ENCODE measurements around the gene CYGB. TPM values are rescaled to one million over a fixed set of nuclear protein-coding genes. Genes with fewer than 3 reads are reported as not detected.

CYGB gene
- total and polyA plus RNA-seq, 2 of the 13 experiments (the other 11 are each of a cell fraction or from before 2014, with no cell fraction given), result 18.9 to 27.1 TPM

DNA sequence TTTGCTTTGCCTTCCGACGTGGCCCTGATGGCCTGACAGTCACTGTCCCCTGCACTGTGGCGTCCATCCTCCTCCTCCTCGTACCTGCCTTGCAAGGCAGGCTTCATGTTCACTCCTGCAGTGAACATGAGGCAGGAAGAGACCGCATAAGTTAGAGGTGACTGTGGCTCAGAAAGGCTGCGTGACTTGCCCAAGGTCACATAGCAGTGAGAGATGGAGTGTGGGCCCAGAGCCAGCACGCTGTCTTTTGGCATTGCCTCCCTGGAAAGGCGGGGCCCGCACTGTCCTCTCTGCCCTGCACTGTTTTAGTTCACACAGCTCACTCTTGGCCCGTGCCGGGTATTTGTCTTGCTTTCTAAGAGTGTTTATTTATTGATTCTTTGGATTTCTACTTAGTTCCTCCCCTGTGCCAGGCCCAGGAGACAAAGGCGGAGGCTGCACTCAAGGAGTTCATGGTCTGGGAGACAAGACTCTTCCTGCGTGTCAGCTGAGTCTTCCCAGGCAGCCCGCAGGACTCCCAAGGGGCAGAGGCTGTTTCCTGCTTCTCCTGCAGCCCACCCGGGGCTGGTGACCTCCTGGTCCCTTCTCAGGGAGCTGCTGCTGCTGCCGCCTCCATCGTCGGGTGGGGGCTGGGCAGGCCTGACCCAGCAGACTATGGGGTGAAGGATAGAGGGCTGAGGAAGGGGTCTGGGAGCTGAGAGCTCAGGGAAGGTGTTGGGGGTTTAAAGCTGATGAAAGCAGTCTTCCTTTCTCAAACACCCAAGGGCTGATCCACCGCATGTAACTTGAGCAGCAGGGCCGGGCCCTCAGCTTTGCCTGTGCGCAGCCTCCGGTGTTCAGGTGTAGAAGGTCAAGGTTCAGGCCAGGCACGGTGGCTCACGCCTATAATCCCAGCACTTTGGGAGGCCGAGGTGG is 12.7 kb downstream of the CYGB start (continued):
- TF ChIP-seq RFX3 (CRISPR knock-in tag; IDR thresholded peaks at IDR 0.05) (no peak), MIXL1 (CRISPR knock-in tag; IDR thresholded peaks at IDR 0.05) (no peak; the same call in none of the 2 replicates), ZNF546 (CRISPR knock-in tag; conservative IDR thresholded peaks at IDR 0.05) (no peak), ZNF260 (CRISPR knock-in tag; IDR thresholded peaks at IDR 0.05; ENCODE audit: borderline replicate concordance, low read depth) (no peak; the same call in 1 of the 2 replicates), MEIS1 (CRISPR knock-in tag; IDR thresholded peaks at IDR 0.05; ENCODE audit: borderline replicate concordance) (no peak), ZNF629 (CRISPR knock-in tag; conservative IDR thresholded peaks at IDR 0.05) (peak; percentile 44; the same call in 1 of the 2 replicates), ZNF737 (CRISPR knock-in tag; IDR thresholded peaks at IDR 0.05; ENCODE audit: borderline replicate concordance) (0 out of 2 replicates have a peak, but pooled peaks have one; percentile 55), ZNF382 (CRISPR knock-in tag; IDR thresholded peaks at IDR 0.05; ENCODE audit: borderline replicate concordance) (no peak), ZNF331 (CRISPR knock-in tag; IDR thresholded peaks at IDR 0.05) (peak; percentile 60; the same call in 1 of the 2 replicates), ZBTB20 (CRISPR knock-in tag; IDR thresholded peaks at IDR 0.05; ENCODE audit: borderline replicate concordance, low read depth) (peak; percentile 30; the same call in 1 of the 2 replicates), TAF15 (IDR thresholded peaks at IDR 0.05; ENCODE audit: low read depth, low read length, poor library complexity, severe bottlenecking) (no peak), ZNF709 (CRISPR knock-in tag; IDR thresholded peaks at IDR 0.05) (0 out of 2 replicates have a peak, but pooled peaks have one; percentile 29), MZF1 (CRISPR knock-in tag; IDR thresholded peaks at IDR 0.05; ENCODE audit: borderline replicate concordance) (0 out of 2 replicates have a peak, but pooled peaks have one; percentile 68), ZNF333 (CRISPR knock-in tag; IDR thresholded peaks at IDR 0.05; ENCODE audit: borderline replicate concordance) (peak; percentile 39; the same call in 1 of the 2 replicates), BRCA1 (CRISPR knock-in tag; IDR thresholded peaks at IDR 0.05) (peak; percentile 70), ZNF350 (CRISPR knock-in tag; IDR thresholded peaks at IDR 0.05; ENCODE audit: borderline replicate concordance, low read depth) (peak; percentile 91), THAP11 (CRISPR knock-in tag; IDR thresholded peaks at IDR 0.05) (peak; percentile 59), TBL1XR1 (IDR thresholded peaks at IDR 0.05; ENCODE audit: borderline replicate concordance, low read length, partially characterized antibody) (no peak)
- TF ChIP-seq, protein P1, sequence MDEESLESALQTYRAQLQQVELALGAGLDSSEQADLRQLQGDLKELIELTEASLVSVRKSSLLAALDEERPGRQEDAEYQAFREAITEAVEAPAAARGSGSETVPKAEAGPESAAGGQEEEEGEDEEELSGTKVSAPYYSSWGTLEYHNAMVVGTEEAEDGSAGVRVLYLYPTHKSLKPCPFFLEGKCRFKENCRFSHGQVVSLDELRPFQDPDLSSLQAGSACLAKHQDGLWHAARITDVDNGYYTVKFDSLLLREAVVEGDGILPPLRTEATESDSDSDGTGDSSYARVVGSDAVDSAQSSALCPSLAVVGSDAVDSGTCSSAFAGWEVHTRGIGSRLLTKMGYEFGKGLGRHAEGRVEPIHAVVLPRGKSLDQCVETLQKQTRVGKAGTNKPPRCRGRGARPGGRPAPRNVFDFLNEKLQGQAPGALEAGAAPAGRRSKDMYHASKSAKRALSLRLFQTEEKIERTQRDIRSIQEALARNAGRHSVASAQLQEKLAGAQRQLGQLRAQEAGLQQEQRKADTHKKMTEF (CRISPR knock-in tag; IDR thresholded peaks at IDR 0.05), result peak; percentile 62
- TF ChIP-seq, protein P2, sequence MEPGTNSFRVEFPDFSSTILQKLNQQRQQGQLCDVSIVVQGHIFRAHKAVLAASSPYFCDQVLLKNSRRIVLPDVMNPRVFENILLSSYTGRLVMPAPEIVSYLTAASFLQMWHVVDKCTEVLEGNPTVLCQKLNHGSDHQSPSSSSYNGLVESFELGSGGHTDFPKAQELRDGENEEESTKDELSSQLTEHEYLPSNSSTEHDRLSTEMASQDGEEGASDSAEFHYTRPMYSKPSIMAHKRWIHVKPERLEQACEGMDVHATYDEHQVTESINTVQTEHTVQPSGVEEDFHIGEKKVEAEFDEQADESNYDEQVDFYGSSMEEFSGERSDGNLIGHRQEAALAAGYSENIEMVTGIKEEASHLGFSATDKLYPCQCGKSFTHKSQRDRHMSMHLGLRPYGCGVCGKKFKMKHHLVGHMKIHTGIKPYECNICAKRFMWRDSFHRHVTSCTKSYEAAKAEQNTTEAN (CRISPR knock-in tag; conservative IDR thresholded peaks at IDR 0.05), result 0 out of 2 replicates have a peak, but pooled peaks have one; percentile 28
- TF ChIP-seq, protein P3, sequence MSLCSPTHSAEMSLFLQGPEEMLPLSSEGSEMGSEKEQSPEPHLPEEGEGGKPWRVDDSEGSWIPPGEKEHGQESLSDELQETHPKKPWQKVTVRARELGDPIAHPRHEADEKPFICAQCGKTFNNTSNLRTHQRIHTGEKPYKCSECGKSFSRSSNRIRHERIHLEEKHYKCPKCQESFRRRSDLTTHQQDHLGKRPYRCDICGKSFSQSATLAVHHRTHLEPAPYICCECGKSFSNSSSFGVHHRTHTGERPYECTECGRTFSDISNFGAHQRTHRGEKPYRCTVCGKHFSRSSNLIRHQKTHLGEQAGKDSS (CRISPR knock-in tag; IDR thresholded peaks at IDR 0.05; ENCODE audit: borderline replicate concordance, low read depth), result peak; percentile 55; the same call in 1 of the 2 replicates
- TF ChIP-seq, protein P4, sequence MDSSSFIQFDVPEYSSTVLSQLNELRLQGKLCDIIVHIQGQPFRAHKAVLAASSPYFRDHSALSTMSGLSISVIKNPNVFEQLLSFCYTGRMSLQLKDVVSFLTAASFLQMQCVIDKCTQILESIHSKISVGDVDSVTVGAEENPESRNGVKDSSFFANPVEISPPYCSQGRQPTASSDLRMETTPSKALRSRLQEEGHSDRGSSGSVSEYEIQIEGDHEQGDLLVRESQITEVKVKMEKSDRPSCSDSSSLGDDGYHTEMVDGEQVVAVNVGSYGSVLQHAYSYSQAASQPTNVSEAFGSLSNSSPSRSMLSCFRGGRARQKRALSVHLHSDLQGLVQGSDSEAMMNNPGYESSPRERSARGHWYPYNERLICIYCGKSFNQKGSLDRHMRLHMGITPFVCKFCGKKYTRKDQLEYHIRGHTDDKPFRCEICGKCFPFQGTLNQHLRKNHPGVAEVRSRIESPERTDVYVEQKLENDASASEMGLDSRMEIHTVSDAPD (CRISPR knock-in tag; IDR thresholded peaks at IDR 0.05), result peak; percentile 54
